HCT116 (cell line): ENCODE data around the gene SLC25A39. TPM values are rescaled to one million over a fixed set of nuclear protein-coding genes. Genes with fewer than 3 reads are reported as not detected.
"Not testable (repeated sequence)": the region's sequence is repeated elsewhere in the genome, so short reads cannot be mapped to it uniquely, and the experiment has no call there.

Experiments
- ATAC-seq: fragments of 200-7000 bp; cut with Tn5 transposase; 2 replicates; pipeline ENCODE4 v1.9.1; 2020; ENCODE audit warnings: mild to moderate bottlenecking, moderate library complexity
- BruUV-seq: library from RNA; stranded (reverse); fragments of 400-500 nt; replicated peaks from 2 replicates; lab custom pipeline; 2021; lab: Mats Ljungman, UMichigan
- CTCF ChIA-PET: fragments of 300-600 bp; sonication (Branson Sonifier 250); formaldehyde crosslinking; loops from one replicate; lab custom pipeline; 2021; ENCODE audit warnings: antibody characterized with exemption; lab: Charles Lee
- POLR2A ChIA-PET: fragments of 300-600, 350-600 bp; sonication (Branson Sonifier 250); formaldehyde crosslinking; loops from one replicate; lab custom pipeline; 2021; ENCODE audit warnings: antibody characterized with exemption; lab: Charles Lee
- RAD21 ChIA-PET, 2 experiments: fragments of 300-600 bp; sonication (Branson Sonifier 250); formaldehyde crosslinking; loops; one replicate each; lab custom pipeline; 2023; ENCODE audit warnings: low total read pairs in 2 of 2; ENCODE audit not compliant: uncharacterized antibody in 2 of 2, unreplicated experiment in 2 of 2, low non-redundant PET in 1 of 2; lab: Charles Lee
- DNase-seq: peaks from one replicate; pipeline ENCODE4 v3.0.0-alpha.2; 2010; ENCODE audit warnings: low read depth, low spot score
- H2AFZ ChIP-seq: fragments of 200-600 bp; shearing (Covaris generic), sonication (generic); 2 replicates; pipeline ENCODE4 v1.6.1; 2017; ENCODE audit warnings: low read depth, mixed run types, mixed read lengths, antibody characterized with exemption, low read length; ENCODE audit not compliant: poor library complexity, severe bottlenecking
- H3K27ac ChIP-seq: 2 replicates; pipeline ENCODE4 v1.5.1; 2012; ENCODE audit warnings: low read depth, low read length
- H3K27me3 ChIP-seq: fragments of 200-600 bp; sonication (generic); 2 replicates; pipeline ENCODE4 v1.6.1; 2016; ENCODE audit warnings: mixed run types, low read length, mixed read lengths; ENCODE audit not compliant: insufficient read depth
- H3K36me3 ChIP-seq, 2 experiments: fragments of 200-500 bp in 1 of 2; fragments of 200-600 bp in 1 of 2; sonication (Bioruptor generic) in 1 of 2; sonication (generic) in 1 of 2; 2 replicates each; pipeline versions ENCODE4 v1.5.1 to v1.6.1; 2014 to 2016; ENCODE audit warnings: low read length in 2 of 2, inconsistent platforms in 1 of 2, mixed read lengths in 1 of 2, mixed run types in 1 of 2; ENCODE audit not compliant: insufficient read depth in 2 of 2, control insufficient read depth in 1 of 2
- H3K4me1 ChIP-seq, 2 experiments: fragments of 200-600 bp in 1 of 2; sonication (generic) in 1 of 2; 2 replicates each; pipeline versions ENCODE4 v1.5.1 to v1.6.1; 2012 to 2017; ENCODE audit warnings: low read length in 2 of 2, inconsistent platforms in 1 of 2, mild to moderate bottlenecking in 1 of 2, mixed read lengths in 1 of 2, mixed run types in 1 of 2, moderate library complexity in 1 of 2; ENCODE audit not compliant: insufficient read depth in 2 of 2, control insufficient read depth in 1 of 2
- H3K4me2 ChIP-seq: fragments of 200-600 bp; sonication (generic); 2 replicates; pipeline ENCODE4 v1.6.1; 2017; ENCODE audit warnings: mixed run types, low read length, mixed read lengths
- H3K4me3 ChIP-seq, 2 experiments: fragments of 200-600 bp in 1 of 2; sonication (generic) in 1 of 2; replicated peaks in 1 of 2; 2 replicates each; pipeline ENCODE4 v1.5.1; 2011 to 2016; ENCODE audit warnings: low read length in 2 of 2, control low read depth in 1 of 2, low read depth in 1 of 2, mild to moderate bottlenecking in 1 of 2, mixed read lengths in 1 of 2, mixed run types in 1 of 2
- H3K79me2 ChIP-seq: fragments of 200-600 bp; sonication (generic); 2 replicates; pipeline ENCODE4 v1.6.1; 2017; ENCODE audit warnings: mild to moderate bottlenecking, mixed run types, low read length, moderate library complexity, mixed read lengths; ENCODE audit not compliant: insufficient read depth
- H3K9ac ChIP-seq: fragments of 200-600 bp; sonication (generic); 2 replicates; pipeline ENCODE4 v1.6.1; 2016; ENCODE audit warnings: low read length, mixed read lengths
- H3K9me2 ChIP-seq: fragments of 200-600 bp; sonication (generic), shearing (Covaris generic); 2 replicates; pipeline ENCODE4 v1.6.1; 2017; ENCODE audit warnings: mixed run types, mild to moderate bottlenecking, moderate library complexity; ENCODE audit not compliant: insufficient read depth
- H3K9me3 ChIP-seq, 2 experiments: fragments of 200-500 bp in 1 of 2; fragments of 200-600 bp in 1 of 2; sonication (Bioruptor generic) in 1 of 2; sonication (generic) in 1 of 2; 2 replicates each; pipeline ENCODE4 v1.6.1; 2014 to 2017; ENCODE audit warnings: low read length in 2 of 2, mixed read lengths in 2 of 2, inconsistent platforms in 1 of 2, low read depth in 1 of 2, mild to moderate bottlenecking in 1 of 2, mixed run types in 1 of 2, moderate library complexity in 1 of 2; ENCODE audit not compliant: control insufficient read depth in 1 of 2, insufficient read depth in 1 of 2
- H4K20me1 ChIP-seq: fragments of 200-600 bp; sonication (generic), shearing (Covaris generic); 2 replicates; pipeline ENCODE4 v1.6.1; 2017; ENCODE audit warnings: mixed run types, mild to moderate bottlenecking, moderate library complexity; ENCODE audit not compliant: insufficient read depth
- CBX3 ChIP-seq: IDR thresholded peaks from 2 replicates; pipeline ENCODE4 v1.6.1; 2012; ENCODE audit warnings: low read depth
- CEBPB ChIP-seq: IDR thresholded peaks from 2 replicates; pipeline ENCODE4 v1.6.1; 2012; ENCODE audit warnings: low read depth
- ELF1 ChIP-seq: IDR thresholded peaks from 2 replicates; pipeline ENCODE4 v1.6.1; 2012; ENCODE audit warnings: low read depth, borderline replicate concordance
- EZH2 ChIP-seq: fragments of 200-600 bp; sonication (generic); IDR thresholded peaks from 2 replicates; pipeline ENCODE4 v1.6.1; 2017; ENCODE audit warnings: antibody characterized with exemption, mixed run types
- FOSL1 ChIP-seq: IDR thresholded peaks from 2 replicates; pipeline ENCODE4 v1.6.1; 2012; ENCODE audit warnings: low read depth
- JUND ChIP-seq: IDR thresholded peaks from 2 replicates; pipeline ENCODE4 v1.6.1; 2012
- POLR2A ChIP-seq: IDR thresholded peaks from 2 replicates; pipeline ENCODE4 v1.7.0; 2011; ENCODE audit warnings: borderline replicate concordance; ENCODE audit not compliant: insufficient read depth, insufficient read length; ENCODE audit errors: extremely low read depth
- POLR2AphosphoS5 ChIP-seq: IDR thresholded peaks from 2 replicates; pipeline ENCODE4 v1.6.1; 2011; ENCODE audit warnings: mild to moderate bottlenecking, low read depth, low read length, moderate library complexity
- RAD21 ChIP-seq: IDR thresholded peaks from 2 replicates; pipeline ENCODE4 v1.6.1; 2012; ENCODE audit warnings: low read depth, mild to moderate bottlenecking
- SRF ChIP-seq: IDR thresholded peaks from 2 replicates; pipeline ENCODE4 v1.6.1; 2012; ENCODE audit warnings: low read depth
- TCF7L2 ChIP-seq: IDR thresholded peaks from 2 replicates; pipeline ENCODE4 v1.7.0; 2011; ENCODE audit warnings: borderline replicate concordance, inconsistent platforms; ENCODE audit not compliant: insufficient read depth, insufficient read length; ENCODE audit errors: extremely low read depth
- YY1 ChIP-seq: IDR thresholded peaks from 2 replicates; pipeline ENCODE4 v1.6.1; 2011; ENCODE audit warnings: low read length, low read depth, moderate library complexity, mild to moderate bottlenecking; ENCODE audit not compliant: insufficient replicate concordance; ENCODE audit errors: extremely low read depth
- ZBTB33 ChIP-seq: IDR thresholded peaks from 2 replicates; pipeline ENCODE4 v1.6.1; 2011; ENCODE audit warnings: mild to moderate bottlenecking, low read length, moderate library complexity; ENCODE audit not compliant: insufficient replicate concordance; ENCODE audit errors: extremely low read depth
- ZFX ChIP-seq: fragments of 450-650 bp; IDR thresholded peaks from 2 replicates; pipeline ENCODE4 v1.6.1; 2017
- intact Hi-C: fragments of 100-400 bp; cut with micrococcal nuclease; formaldehyde crosslinking; loops from 2 replicates; pipeline ENCODE4 v1.10.0; 2022
- total RNA-seq: library from RNA; stranded (reverse); gene quantifications from one replicate; pipeline ENCODE4 v1.2.1, GENCODE V29; 2021; ENCODE audit not compliant: unreplicated experiment

Gene SLC25A39
- total RNA-seq, 1 experiment from 2014 or later = 326 TPM

- DNase-seq, H3K4me3 ChIP-seq, H3K27ac ChIP-seq, RAD21 ChIA-PET, POLR2A ChIA-PET, H3K36me3 ChIP-seq, H2AFZ ChIP-seq, H3K27me3 ChIP-seq, H3K4me2 ChIP-seq, H4K20me1 ChIP-seq, CTCF ChIA-PET, H3K9ac ChIP-seq, H3K9me3 ChIP-seq, ATAC-seq, H3K9me2 ChIP-seq, BruUV-seq, H3K79me2 ChIP-seq, intact Hi-C loops: not testable (repeated sequence)
- H3K4me1 ChIP-seq = peaks cover 0 to 15% of the 10 kb centered on the region in 2 experiments; a peak in 2 of 4 replicates
These were observed 15.9 kb upstream of the SLC25A39 start for GRCh38 chr17:44340553-44340952.

- Histone ChIP-seq H3K27me3 (no peaks in the 10 kb centered on the region), H3K4me2 (peak overlapping the region; percentile 43; the same call in 1 of the 2 replicates), H3K9ac (no peak overlapping the region), H3K4me3 (no peak overlapping the region), H2AFZ (no peak overlapping the region), H3K79me2 (no peaks in the 10 kb centered on the region), H3K9me2 (no peaks in the 10 kb centered on the region), H3K36me3 (no peaks in the 10 kb centered on the region), H3K9me3 (no peaks in the 10 kb centered on the region), H4K20me1 (no peaks in the 10 kb centered on the region), H3K4me1 (peaks cover 0 to 7% of the 10 kb centered on the region in 2 experiments; a peak in 2 of 4 replicates), H3K27ac (no peak overlapping the region)
- ChIA-PET RAD21 (no interaction called here), POLR2A (no interaction called here), CTCF (no interaction called here)
- ATAC-seq (peak; percentile 54; the same call in 1 of the 2 replicates), DNase-seq (no peak)
- no peak for TF ChIP-seq ELF1
- no peak for TF ChIP-seq EZH2
- BruUV-seq = no TSS peak
- intact Hi-C loops = no loop called here
These were observed 14.1 kb upstream of the SLC25A39 start for GRCh38 chr17:44338702-44339101.

DNA sequence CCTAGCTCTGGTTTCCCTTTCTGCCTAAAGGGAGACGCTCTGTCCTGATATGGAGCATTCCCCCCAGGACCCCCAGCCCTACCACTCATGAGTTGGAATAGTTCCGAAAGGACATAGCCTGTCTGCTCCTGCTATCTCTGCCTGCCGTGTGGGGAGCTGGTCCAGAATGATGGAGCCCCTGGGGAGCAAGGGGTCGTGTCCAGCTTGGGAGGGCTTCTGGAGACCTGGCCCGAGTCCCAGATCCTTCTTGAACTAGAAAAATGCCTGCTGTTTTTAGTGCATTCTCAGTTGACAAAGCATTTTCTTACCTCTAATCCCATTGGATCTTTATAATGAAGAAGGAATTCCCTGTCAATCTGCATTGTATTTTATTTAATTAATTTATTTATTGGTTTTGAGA is 11.3 kb upstream of the SLC25A39 start:
- H3K27me3 ChIP-seq = no peaks in the 10 kb centered on the region
- intact Hi-C loops = no loop called here
- POLR2A ChIA-PET = no interaction called here
- H3K9me3 ChIP-seq = no peaks in the 10 kb centered on the region
- no peaks in the 10 kb centered on the region for H4K20me1 ChIP-seq
- RAD21 ChIA-PET = no interaction called here
- H3K9ac ChIP-seq = no peak overlapping the region
- H3K36me3 ChIP-seq = no peaks in the 10 kb centered on the region
- no peaks in the 10 kb centered on the region for H3K79me2 ChIP-seq
- H3K4me1 ChIP-seq = peaks cover 1 to 14% of the 10 kb centered on the region in 2 experiments; a peak in 3 of 4 replicates
- H3K9me2 ChIP-seq = no peaks in the 10 kb centered on the region
- no peak overlapping the region for H3K4me2 ChIP-seq
- H3K4me3 ChIP-seq = no peak overlapping the region
- no peak overlapping the region for H3K27ac ChIP-seq
- BruUV-seq = no TSS peak
- TF ChIP-seq SRF (no peak), CEBPB (no peak), TCF7L2 (no peak), YY1 (no peak), ZFX (no peak), POLR2AphosphoS5 (no peak), ZBTB33 (no peak), ELF1 (no peak), FOSL1 (no peak), CBX3 (no peak), RAD21 (no peak), JUND (no peak), POLR2A (no peak)
- H2AFZ ChIP-seq = no peak overlapping the region
- DNase-seq (no peak), ATAC-seq (no peak)
- CTCF ChIA-PET = interaction anchor here (1.1 kb wide), 1 partner anchor 27 kb away, joined by 3 read pairs; the partner anchor contains the start of gene FAM171A2
